ENCODE results near the gene RBM10. TPM values are rescaled to one million over a fixed set of nuclear protein-coding genes. Genes with fewer than 3 reads are reported as not detected.

RBM10 gene
- total RNA-seq, 2 donors from 2014 or later, result 24.1 to 25.2 TPM

DNA sequence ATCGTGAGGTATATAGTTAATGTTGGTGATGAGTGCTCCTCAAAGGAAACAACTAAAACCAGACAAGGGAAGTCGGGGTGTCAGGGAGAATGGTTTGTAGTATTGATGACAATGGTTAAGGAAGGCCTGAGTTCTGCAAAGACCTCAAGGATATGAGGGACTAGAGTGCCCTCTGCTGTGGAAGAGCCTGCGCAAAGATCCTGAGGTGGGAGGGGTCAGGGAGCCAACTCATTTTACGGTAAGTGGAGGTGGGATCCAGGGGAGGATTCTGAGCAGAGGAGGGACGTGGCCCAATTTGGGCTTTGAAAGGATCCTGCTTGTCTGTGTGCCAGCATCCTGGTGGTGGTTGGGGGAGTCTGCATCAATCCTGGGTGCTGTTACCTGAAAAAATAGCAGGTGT is 59.9 kb downstream of the RBM10 start:
- H3K9me3 ChIP-seq, result no peaks in the 10 kb centered on the region
- H3K4me3 ChIP-seq, result no peak overlapping the region
- no peak overlapping the region for H3K27ac ChIP-seq
- ATAC-seq (ENCODE audit: insufficient number of reproducible peaks, low FRiP score, low read depth) (no peak), DNase-seq (ENCODE audit: low spot score) (no peak)
- peaks cover 48% of the 10 kb centered on the region for H3K36me3 ChIP-seq
- TF ChIP-seq, protein P1, sequence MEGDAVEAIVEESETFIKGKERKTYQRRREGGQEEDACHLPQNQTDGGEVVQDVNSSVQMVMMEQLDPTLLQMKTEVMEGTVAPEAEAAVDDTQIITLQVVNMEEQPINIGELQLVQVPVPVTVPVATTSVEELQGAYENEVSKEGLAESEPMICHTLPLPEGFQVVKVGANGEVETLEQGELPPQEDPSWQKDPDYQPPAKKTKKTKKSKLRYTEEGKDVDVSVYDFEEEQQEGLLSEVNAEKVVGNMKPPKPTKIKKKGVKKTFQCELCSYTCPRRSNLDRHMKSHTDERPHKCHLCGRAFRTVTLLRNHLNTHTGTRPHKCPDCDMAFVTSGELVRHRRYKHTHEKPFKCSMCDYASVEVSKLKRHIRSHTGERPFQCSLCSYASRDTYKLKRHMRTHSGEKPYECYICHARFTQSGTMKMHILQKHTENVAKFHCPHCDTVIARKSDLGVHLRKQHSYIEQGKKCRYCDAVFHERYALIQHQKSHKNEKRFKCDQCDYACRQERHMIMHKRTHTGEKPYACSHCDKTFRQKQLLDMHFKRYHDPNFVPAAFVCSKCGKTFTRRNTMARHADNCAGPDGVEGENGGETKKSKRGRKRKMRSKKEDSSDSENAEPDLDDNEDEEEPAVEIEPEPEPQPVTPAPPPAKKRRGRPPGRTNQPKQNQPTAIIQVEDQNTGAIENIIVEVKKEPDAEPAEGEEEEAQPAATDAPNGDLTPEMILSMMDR (IDR thresholded peaks at IDR 0.05), result no peak
- no peaks in the 10 kb centered on the region for H3K27me3 ChIP-seq (replicated peaks; ENCODE audit: insufficient read depth)
- no peaks in the 10 kb centered on the region for H3K4me1 ChIP-seq (ENCODE audit: control insufficient read depth in 1 of 2, low read depth in 2 of 2)

DNA sequence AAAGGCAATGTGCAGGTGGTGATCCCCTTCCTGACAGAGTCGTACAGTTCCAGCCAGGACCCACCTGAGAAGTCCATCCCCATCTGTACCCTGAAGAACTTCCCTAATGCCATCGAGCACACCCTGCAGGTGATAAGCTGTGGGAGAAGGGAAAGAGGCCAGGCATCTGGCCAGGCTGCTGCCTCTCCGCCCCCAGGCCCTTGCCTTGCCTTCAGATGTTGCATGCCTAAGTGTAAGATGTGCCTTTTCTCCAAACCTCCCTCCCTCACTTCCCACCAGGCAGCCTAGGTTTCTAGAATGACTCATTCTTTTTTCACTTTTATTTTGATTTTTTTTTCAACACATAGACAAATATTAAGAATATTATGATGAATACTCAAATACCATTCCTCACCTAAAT is 61.3 kb downstream of the RBM10 start:
- Histone ChIP-seq H3K4me1 (ENCODE audit: control insufficient read depth in 1 of 2, low read depth in 2 of 2) (no peaks in the 10 kb centered on the region), H3K9me3 (no peaks in the 10 kb centered on the region), H3K27ac (no peak overlapping the region), H3K27me3 (replicated peaks; ENCODE audit: insufficient read depth) (no peaks in the 10 kb centered on the region), H3K4me3 (no peak overlapping the region), H3K36me3 (peaks cover 50% of the 10 kb centered on the region)
- DNase-seq (ENCODE audit: low spot score) (no peak), ATAC-seq (ENCODE audit: insufficient number of reproducible peaks, low FRiP score, low read depth) (no peak)
- TF ChIP-seq, protein P1 (IDR thresholded peaks at IDR 0.05), result no peak

DNA sequence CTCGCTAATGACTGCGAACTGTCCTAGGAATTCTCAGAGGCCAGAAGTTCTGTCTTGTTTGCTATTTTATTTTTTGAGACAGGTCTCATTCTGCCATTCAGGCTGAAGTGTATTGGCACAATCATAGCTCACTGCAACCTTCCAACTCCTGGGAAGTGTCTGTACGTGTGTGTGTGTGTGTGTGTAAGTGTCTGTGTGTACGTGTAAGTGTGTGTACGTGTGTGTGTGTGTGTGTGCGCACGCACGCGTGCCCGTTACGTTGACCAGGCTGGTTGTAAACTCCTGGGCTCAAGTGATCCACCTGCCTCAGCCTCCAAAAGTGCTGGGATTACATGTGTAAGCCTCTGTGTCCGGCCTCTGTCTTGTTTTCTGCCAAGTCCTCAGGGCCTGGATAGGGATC is 63.1 kb downstream of the RBM10 start:
- H3K27me3 ChIP-seq (replicated peaks; ENCODE audit: insufficient read depth), result no peaks in the 10 kb centered on the region
- H3K27ac ChIP-seq, result no peak overlapping the region
- H3K4me1 ChIP-seq (ENCODE audit: control insufficient read depth in 1 of 2, low read depth in 2 of 2), result no peaks in the 10 kb centered on the region
- DNase-seq (ENCODE audit: low spot score) (no peak), ATAC-seq (ENCODE audit: insufficient number of reproducible peaks, low FRiP score, low read depth) (no peak)
- no peaks in the 10 kb centered on the region for H3K9me3 ChIP-seq
- peaks cover 44% of the 10 kb centered on the region for H3K36me3 ChIP-seq
- H3K4me3 ChIP-seq, result no peak overlapping the region
- TF ChIP-seq, protein P1 (IDR thresholded peaks at IDR 0.05), result no peak

DNA sequence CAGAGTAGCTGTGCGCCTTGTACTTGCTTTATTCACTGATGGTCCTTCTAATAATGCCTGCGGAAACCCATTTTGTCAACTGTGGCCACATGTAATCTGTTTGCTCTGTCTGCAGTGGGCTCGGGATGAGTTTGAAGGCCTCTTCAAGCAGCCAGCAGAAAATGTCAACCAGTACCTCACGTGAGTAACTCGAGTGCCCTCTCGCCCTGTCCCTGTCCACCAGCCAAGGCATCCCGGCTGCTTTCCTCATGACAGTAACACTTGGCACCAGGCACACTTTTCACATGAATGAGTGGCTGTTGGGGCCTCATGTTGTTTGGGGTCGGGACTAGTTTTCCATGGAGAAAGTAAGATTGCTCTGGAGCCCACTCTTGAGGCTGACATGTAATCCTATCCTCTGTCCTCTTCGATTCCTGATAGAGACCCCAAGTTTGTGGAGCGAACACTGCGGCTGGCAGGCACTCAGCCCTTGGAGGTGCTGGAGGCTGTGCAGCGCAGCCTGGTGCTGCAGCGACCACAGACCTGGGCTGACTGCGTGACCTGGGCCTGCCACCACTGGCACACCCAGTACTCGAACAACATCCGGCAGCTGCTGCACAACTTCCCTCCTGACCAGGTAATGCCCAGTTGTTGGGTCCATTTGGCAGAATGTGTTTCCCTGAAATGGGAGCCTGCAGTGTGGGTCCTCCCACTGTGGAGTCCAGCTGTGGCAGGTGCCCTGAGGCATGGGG is 64.7 kb downstream of the RBM10 start:
- no peaks in the 10 kb centered on the region for H3K4me1 ChIP-seq (ENCODE audit: control insufficient read depth in 1 of 2, low read depth in 2 of 2)
- H3K36me3 ChIP-seq, result peaks cover 50% of the 10 kb centered on the region
- H3K4me3 ChIP-seq, result no peak overlapping the region
- no peaks in the 10 kb centered on the region for H3K9me3 ChIP-seq
- H3K27me3 ChIP-seq (replicated peaks; ENCODE audit: insufficient read depth), result no peaks in the 10 kb centered on the region
- no peak overlapping the region for H3K27ac ChIP-seq
- no peak for ATAC-seq (ENCODE audit: insufficient number of reproducible peaks, low FRiP score, low read depth)
- TF ChIP-seq, protein P1 (IDR thresholded peaks at IDR 0.05), result no peak
- DNase-seq (ENCODE audit: low spot score), result no peak

DNA sequence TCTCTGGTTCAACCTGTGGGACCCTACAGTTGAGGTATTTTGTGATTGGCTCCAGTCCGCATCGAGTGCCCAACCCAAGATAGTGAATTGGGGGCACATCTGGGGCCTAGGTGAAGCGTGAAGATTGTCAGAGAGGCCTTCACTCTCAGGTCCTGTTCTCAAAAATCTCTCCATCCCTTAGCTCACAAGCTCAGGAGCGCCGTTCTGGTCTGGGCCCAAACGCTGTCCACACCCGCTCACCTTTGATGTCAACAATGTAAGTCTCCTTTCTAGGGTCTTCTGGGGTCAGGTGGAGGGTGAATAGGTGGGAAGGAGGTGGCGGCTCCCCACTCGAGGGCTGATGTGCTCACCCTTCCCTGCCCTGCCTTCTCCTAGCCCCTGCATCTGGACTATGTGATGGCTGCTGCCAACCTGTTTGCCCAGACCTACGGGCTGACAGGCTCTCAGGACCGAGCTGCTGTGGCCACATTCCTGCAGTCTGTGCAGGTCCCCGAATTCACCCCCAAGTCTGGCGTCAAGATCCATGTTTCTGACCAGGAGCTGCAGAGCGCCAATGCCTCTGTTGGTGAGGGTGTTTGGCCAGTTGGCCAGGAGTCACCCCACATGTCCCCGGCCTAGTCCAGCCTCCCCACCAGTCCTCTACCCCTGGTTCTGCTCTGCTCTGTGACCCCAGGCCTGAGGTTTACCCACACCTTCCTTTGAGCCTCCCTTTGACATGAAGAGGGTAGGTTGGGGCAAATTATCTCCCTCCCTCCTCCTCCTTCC is 65.8 kb downstream of the RBM10 start:
- Histone ChIP-seq H3K27me3 (replicated peaks; ENCODE audit: insufficient read depth) (no peaks in the 10 kb centered on the region), H3K9me3 (no peaks in the 10 kb centered on the region), H3K27ac (no peak overlapping the region), H3K36me3 (peaks cover 57% of the 10 kb centered on the region), H3K4me3 (no peak overlapping the region), H3K4me1 (ENCODE audit: control insufficient read depth in 1 of 2, low read depth in 2 of 2) (no peaks in the 10 kb centered on the region)
- TF ChIP-seq, protein P1 (IDR thresholded peaks at IDR 0.05), result no peak
- DNase-seq (ENCODE audit: low spot score), result no peak
- no peak for ATAC-seq (ENCODE audit: insufficient number of reproducible peaks, low FRiP score, low read depth)
